Measurements from ENCODE around the gene PRR14.

- TF ChIP-seq CTCF (IDR thresholded peaks at IDR 0.05; ENCODE audit: insufficient read depth, low read length) (no peak), REST (IDR thresholded peaks at IDR 0.05; ENCODE audit: insufficient replicate concordance, low read depth) (no peak), POLR2AphosphoS5 (IDR thresholded peaks at IDR 0.05; ENCODE audit: low read depth) (no peak), GABPA (IDR thresholded peaks at IDR 0.05; ENCODE audit: low read depth) (no peak)
Observed at GRCh38 chr16:30655815-30656347, 5.1 kb downstream of the PRR14 start.
